HG02840 (cell line): ENCODE data around the gene OLIG1.

Experiments used
- ATAC-seq: cut with Tn5 transposase; IDR thresholded peaks from one replicate; pipeline ENCODE4 v1.9.1; 2021; ENCODE audit warnings: mild to moderate bottlenecking, moderate library complexity, moderate number of reproducible peaks; ENCODE audit not compliant: unreplicated experiment, low FRiP score

Gene OLIG1, protein sequence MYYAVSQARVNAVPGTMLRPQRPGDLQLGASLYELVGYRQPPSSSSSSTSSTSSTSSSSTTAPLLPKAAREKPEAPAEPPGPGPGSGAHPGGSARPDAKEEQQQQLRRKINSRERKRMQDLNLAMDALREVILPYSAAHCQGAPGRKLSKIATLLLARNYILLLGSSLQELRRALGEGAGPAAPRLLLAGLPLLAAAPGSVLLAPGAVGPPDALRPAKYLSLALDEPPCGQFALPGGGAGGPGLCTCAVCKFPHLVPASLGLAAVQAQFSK

DNA sequence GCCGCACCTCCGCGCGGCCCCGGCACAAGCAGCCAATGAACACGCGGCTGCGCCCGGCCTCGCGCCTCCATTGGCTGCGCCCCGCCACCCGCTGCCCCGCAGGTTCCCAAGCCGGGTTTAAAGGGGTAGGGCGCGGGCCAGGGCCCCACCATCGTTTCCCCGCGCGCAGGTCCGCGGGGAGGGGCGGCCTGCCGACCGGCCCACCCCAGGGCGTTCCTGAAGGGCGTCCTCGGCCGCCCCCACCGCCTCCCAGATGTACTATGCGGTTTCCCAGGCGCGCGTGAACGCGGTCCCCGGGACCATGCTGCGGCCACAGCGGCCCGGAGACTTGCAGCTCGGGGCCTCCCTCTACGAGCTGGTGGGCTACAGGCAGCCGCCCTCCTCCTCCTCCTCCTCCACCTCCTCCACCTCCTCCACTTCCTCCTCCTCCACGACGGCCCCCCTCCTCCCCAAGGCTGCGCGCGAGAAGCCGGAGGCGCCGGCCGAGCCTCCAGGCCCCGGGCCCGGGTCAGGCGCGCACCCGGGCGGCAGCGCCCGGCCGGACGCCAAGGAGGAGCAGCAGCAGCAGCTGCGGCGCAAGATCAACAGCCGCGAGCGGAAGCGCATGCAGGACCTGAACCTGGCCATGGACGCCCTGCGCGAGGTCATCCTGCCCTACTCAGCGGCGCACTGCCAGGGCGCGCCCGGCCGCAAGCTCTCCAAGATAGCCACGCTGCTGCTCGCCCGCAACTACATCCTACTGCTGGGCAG, at the start of gene OLIG1:
Gene OLIG1, plus strand, starts transcription at position 148 of the 750 bp plus-strand sequence. Its CDS starts 106 bp downstream, at position 254.
- ATAC-seq: no peak

GRCh38 chr21:33020558-33021100, 49.3 kb upstream of the OLIG1 start:
- no peak for ATAC-seq

- no peak for ATAC-seq
Observed at GRCh38 chr21:33021150-33021549, 48.8 kb upstream of the OLIG1 start.

DNA sequence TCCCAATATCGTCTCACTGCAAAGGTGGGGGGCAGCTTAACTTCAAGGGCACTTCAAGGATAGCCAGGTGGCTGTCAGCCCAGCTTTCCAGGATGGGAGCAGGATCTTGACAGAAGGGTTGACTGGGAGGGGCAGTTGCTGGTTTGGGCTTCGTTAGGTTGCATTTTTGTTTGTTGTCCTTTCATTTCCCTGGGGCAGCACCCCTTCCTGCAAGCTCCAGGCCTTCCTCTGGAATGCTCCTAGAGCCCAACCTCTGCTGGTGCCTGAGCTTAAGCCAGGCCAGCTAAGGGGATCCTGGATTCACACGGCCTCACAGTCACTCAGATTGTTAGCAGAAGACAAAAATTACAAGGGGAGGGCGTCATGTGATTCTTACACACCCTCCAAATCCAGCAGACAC, 48.3 kb upstream of the OLIG1 start:
- no peak for ATAC-seq

DNA sequence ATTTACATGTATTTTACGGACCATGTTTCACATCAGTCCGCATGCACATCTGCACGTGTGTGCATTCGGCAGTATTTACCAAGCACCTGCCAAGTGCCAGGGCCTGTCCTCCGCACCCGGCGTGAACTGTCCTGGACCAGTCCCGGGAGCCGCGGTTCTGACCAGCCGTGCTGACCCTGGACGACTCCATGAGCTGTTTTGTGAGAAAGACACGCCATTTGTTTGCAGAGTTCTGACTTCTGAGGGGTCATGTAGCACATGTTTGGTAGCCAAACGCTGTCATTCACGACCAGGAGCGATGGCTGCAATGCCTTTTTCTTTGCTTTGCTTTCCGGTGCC, 47.5 kb upstream of the OLIG1 start:
- ATAC-seq: no peak

GRCh38 chr21:33022828-33023573, 46.9 kb upstream of the OLIG1 start:
- no peak for ATAC-seq

- no peak for ATAC-seq
Observed at GRCh38 chr21:33023574-33024200, 46.3 kb upstream of the OLIG1 start.

- no peak for ATAC-seq
Observed at GRCh38 chr21:33024201-33025103, 45.5 kb upstream of the OLIG1 start.

- ATAC-seq: no peak
Observed at GRCh38 chr21:33025106-33025488, 44.8 kb upstream of the OLIG1 start.

DNA sequence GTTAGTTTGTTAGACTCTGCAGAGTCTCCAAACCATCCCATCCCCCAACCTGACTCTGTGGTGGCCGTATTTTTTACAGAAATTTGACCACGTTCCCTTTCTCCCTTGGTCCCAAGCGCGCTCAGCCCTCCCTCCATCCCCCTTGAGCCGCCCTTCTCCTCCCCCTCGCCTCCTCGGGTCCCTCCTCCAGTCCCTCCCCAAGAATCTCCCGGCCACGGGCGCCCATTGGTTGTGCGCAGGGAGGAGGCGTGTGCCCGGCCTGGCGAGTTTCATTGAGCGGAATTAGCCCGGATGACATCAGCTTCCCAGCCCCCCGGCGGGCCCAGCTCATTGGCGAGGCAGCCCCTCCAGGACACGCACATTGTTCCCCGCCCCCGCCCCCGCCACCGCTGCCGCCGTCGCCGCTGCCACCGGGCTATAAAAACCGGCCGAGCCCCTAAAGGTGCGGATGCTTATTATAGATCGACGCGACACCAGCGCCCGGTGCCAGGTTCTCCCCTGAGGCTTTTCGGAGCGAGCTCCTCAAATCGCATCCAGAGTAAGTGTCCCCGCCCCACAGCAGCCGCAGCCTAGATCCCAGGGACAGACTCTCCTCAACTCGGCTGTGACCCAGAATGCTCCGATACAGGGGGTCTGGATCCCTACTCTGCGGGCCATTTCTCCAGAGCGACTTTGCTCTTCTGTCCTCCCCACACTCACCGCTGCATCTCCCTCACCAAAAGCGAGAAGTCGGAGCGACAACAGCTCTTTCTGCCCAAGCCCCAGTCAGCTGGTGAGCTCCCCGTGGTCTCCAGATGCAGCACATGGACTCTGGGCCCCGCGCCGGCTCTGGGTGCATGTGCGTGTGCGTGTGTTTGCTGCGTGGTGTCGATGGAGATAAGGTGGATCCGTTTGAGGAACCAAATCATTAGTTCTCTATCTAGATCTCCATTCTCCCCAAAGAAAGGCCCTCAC, 44.2 kb upstream of the OLIG1 start, which contains the start of gene OLIG2:
Gene OLIG2, plus strand, starts transcription at position 447 of the 954 bp plus-strand sequence. CDS start 928 bp downstream, outside the sequence.
- no peak for ATAC-seq

- no peak for ATAC-seq
Observed at GRCh38 chr21:33026443-33026858, 43.5 kb upstream of the OLIG1 start.

DNA sequence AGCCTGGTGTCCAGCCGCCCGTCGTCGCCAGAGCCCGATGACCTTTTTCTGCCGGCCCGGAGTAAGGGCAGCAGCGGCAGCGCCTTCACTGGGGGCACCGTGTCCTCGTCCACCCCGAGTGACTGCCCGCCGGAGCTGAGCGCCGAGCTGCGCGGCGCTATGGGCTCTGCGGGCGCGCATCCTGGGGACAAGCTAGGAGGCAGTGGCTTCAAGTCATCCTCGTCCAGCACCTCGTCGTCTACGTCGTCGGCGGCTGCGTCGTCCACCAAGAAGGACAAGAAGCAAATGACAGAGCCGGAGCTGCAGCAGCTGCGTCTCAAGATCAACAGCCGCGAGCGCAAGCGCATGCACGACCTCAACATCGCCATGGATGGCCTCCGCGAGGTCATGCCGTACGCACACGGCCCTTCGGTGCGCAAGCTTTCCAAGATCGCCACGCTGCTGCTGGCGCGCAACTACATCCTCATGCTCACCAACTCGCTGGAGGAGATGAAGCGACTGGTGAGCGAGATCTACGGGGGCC, 43.0 kb upstream of the OLIG1 start:
- no peak for ATAC-seq

DNA sequence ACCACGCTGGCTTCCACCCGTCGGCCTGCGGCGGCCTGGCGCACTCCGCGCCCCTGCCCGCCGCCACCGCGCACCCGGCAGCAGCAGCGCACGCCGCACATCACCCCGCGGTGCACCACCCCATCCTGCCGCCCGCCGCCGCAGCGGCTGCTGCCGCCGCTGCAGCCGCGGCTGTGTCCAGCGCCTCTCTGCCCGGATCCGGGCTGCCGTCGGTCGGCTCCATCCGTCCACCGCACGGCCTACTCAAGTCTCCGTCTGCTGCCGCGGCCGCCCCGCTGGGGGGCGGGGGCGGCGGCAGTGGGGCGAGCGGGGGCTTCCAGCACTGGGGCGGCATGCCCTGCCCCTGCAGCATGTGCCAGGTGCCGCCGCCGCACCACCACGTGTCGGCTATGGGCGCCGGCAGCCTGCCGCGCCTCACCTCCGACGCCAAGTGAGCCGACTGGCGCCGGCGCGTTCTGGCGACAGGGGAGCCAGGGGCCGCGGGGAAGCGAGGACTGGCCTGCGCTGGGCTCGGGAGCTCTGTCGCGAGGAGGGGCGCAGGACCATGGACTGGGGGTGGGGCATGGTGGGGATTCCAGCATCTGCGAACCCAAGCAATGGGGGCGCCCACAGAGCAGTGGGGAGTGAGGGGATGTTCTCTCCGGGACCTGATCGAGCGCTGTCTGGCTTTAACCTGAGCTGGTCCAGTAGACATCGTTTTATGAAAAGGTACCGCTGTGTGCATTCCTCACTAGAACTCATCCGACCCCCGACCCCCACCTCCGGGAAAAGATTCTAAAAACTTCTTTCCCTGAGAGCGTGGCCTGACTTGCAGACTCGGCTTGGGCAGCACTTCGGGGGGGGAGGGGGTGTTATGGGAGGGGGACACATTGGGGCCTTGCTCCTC, 42.3 kb upstream of the OLIG1 start:
- no peak for ATAC-seq

- ATAC-seq: no peak
Observed at GRCh38 chr21:33028287-33028670, 41.7 kb upstream of the OLIG1 start.

DNA sequence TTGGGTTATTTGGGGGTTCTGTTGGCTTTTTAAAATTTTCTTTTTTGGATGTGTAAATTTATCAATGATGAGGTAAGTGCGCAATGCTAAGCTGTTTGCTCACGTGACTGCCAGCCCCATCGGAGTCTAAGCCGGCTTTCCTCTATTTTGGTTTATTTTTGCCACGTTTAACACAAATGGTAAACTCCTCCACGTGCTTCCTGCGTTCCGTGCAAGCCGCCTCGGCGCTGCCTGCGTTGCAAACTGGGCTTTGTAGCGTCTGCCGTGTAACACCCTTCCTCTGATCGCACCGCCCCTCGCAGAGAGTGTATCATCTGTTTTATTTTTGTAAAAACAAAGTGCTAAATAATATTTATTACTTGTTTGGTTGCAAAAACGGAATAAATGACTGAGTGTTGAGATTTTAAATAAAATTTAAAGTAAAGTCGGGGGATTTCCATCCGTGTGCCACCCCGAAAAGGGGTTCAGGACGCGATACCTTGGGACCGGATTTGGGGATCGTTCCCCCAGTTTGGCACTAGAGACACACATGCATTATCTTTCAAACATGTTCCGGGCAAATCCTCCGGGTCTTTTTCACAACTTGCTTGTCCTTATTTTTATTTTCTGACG, 41.1 kb upstream of the OLIG1 start:
- no peak for ATAC-seq

DNA sequence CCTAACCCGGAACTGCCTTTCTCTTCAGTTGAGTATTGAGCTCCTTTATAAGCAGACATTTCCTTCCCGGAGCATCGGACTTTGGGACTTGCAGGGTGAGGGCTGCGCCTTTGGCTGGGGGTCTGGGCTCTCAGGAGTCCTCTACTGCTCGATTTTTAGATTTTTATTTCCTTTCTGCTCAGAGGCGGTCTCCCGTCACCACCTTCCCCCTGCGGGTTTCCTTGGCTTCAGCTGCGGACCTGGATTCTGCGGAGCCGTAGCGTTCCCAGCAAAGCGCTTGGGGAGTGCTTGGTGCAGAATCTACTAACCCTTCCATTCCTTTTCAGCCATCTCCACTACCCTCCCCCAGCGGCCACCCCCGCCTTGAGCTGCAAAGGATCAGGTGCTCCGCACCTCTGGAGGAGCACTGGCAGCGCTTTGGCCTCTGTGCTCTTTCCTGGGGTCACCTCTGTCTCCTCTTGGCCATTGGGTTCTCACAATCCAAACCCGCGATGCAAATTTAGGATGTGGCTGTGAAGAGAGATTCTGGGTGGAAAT, 40.5 kb upstream of the OLIG1 start:
- no peak for ATAC-seq
